ENCODE results near the gene CLCA2. TPM values are rescaled to one million over a fixed set of nuclear protein-coding genes. Genes with fewer than 3 reads are reported as not detected.

Gene CLCA2
- total and polyA plus RNA-seq, 4 experiments from 2014 or later, result not detected

DNA sequence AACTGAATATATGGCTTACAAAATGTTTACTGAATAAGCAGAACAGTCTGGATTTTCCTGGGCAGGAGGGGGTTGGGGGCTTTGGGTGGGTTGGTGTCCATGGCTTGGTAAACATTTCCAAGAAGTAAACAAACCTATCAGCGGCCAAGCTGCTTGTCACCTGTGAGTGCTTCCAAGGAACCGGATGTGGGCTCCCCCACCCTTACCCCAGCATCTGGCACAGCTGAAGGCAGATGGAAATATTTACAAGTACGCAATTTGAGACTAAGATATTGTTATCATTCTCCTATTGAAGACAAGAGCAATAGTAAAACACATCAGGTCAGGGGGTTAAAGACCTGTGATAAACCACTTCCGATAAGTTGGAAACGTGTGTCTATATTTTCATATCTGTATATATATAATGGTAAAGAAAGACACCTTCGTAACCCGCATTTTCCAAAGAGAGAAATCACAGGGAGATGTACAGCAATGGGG, 44.6 kb downstream of the CLCA2 start, which contains the start of gene CLCA1:
TSS of gene CLCA1 (plus strand) at position 427 of the 477 bp plus-strand sequence. CDS start at position 472, 45 bp downstream.
- Histone ChIP-seq H3K27ac (ENCODE audit: low read depth, low read length) (no peak within 1 kb of the TSS), H3K4me1 (ENCODE audit: insufficient read depth, low read length) (no peaks in the 10 kb centered on the region), H3K4me3 (ENCODE audit: low read length in 2 of 2) (no peak within 1 kb of the TSS), H3K27me3 (ENCODE audit: insufficient read depth, low read length) (peaks cover 3% of the 10 kb centered on the region), H3K9me3 (ENCODE audit: control insufficient read depth in 1 of 2, low read length in 2 of 2) (no peaks in the 10 kb centered on the region), H3K36me3 (ENCODE audit: insufficient read depth, low read length) (no peaks in the 10 kb centered on the region)
- Mint-ChIP-seq H3K9me3 (no peaks in the 10 kb centered on the region), H3K4me1 (peaks cover 0 to 3% (median 0%) of the 10 kb centered on the region in 4 donors), H3K27me3 (peaks cover 6 to 7% of the 10 kb centered on the region in 2 donors), H3K36me3 (no peaks in the 10 kb centered on the region), H3K4me3 (no peak within 1 kb of the TSS), H3K27ac (no peak within 1 kb of the TSS)
- DNase-seq, result no peak
- intact Hi-C loops (cut with micrococcal nuclease), result no loop called here
- ChIA-PET CTCF (ENCODE audit: partially characterized antibody) (interaction anchor here (0.6 to 1.8 kb wide), 2 partner anchors 16 to 31 kb away, joined by 3 to 5 read pairs; no protein-coding TSS in a partner anchor), POLR2A (ENCODE audit: partially characterized antibody) (no interaction called here)

DNA sequence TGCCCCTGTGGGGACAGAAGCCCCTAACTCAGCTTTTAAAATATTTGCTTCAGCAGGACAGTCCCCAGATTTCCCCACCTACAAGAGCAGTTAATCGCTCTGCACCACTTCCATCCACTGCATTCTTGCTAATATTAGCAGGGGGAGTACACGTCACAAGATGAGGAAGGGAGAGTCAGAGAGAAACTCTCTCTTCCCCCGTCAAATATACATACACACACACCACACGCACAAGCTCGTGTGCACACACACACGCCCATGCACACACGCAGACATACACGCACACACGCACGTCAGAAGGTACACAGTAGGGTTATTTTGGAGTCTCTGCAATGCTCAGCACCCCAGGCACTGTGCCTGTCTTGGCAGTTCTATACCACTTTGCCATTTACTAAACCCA, 46.9 kb downstream of the CLCA2 start:
- intact Hi-C loops (cut with micrococcal nuclease), result loop anchor here (5.0 to 10.0 kb wide), 3 partner anchors 54 to 614 kb away; no protein-coding TSS in a partner anchor
- H3K9me3 Mint-ChIP-seq, result no peaks in the 10 kb centered on the region
- no peak overlapping the region for H3K27ac Mint-ChIP-seq
- no peak overlapping the region for H3K4me3 Mint-ChIP-seq
- peaks cover 3% of the 10 kb centered on the region for H3K27me3 ChIP-seq (ENCODE audit: insufficient read depth, low read length)
- H3K36me3 ChIP-seq (ENCODE audit: insufficient read depth, low read length), result no peaks in the 10 kb centered on the region
- no peaks in the 10 kb centered on the region for H3K4me1 ChIP-seq (ENCODE audit: insufficient read depth, low read length)
- no peaks in the 10 kb centered on the region for H3K36me3 Mint-ChIP-seq
- no peak overlapping the region for H3K27ac ChIP-seq (ENCODE audit: low read depth, low read length)
- H3K27me3 Mint-ChIP-seq, result peaks cover 6 to 7% of the 10 kb centered on the region in 2 donors
- H3K9me3 ChIP-seq (ENCODE audit: control insufficient read depth in 1 of 2, low read length in 2 of 2), result no peaks in the 10 kb centered on the region
- no peak overlapping the region for H3K4me3 ChIP-seq (ENCODE audit: low read length in 2 of 2)
- CTCF ChIA-PET (ENCODE audit: partially characterized antibody), result interaction anchor here (1.3 to 2.1 kb wide), 2 partner anchors 9 to 34 kb away, joined by 3 to 5 read pairs; no protein-coding TSS in a partner anchor
- POLR2A ChIA-PET (ENCODE audit: partially characterized antibody), result no interaction called here
- DNase-seq, result no peak
- peaks cover 0 to 3% (median 0%) of the 10 kb centered on the region in 4 donors for H3K4me1 Mint-ChIP-seq

DNA sequence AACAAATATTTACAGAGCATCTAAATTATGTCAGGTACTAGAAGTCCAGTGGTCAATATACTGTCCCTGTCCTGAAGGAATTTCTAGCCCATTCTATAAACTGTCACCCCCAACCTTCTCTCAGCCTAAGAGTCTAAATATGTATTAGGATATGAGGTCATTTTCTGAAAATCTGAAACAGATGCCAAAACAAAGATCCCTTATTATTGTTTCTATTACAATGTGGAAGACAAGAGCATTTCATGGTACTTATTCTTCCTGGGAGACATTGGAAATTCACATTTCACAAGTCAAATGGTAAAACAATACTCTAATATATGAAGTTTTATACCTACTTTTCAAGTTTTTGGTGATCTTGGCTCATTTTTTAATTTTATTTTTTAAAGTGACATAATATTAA, 47.3 kb downstream of the CLCA2 start:
- CTCF ChIA-PET (ENCODE audit: partially characterized antibody), result interaction anchor here (1.1 to 2.9 kb wide), 5 partner anchors 28 to 91 kb away, joined by 3 to 16 read pairs (median 3); no protein-coding TSS in a partner anchor
- H3K36me3 Mint-ChIP-seq, result no peaks in the 10 kb centered on the region
- H3K4me3 ChIP-seq (ENCODE audit: low read length in 2 of 2), result no peak overlapping the region
- H3K4me3 Mint-ChIP-seq, result no peak overlapping the region
- POLR2A ChIA-PET (ENCODE audit: partially characterized antibody), result no interaction called here
- H3K4me1 Mint-ChIP-seq, result peaks cover 0 to 3% (median 0%) of the 10 kb centered on the region in 4 donors
- no peak for DNase-seq
- H3K9me3 Mint-ChIP-seq, result no peaks in the 10 kb centered on the region
- H3K4me1 ChIP-seq (ENCODE audit: insufficient read depth, low read length), result no peaks in the 10 kb centered on the region
- no peak overlapping the region for H3K27ac ChIP-seq (ENCODE audit: low read depth, low read length)
- peaks cover 6 to 7% of the 10 kb centered on the region in 2 donors for H3K27me3 Mint-ChIP-seq
- H3K9me3 ChIP-seq (ENCODE audit: control insufficient read depth in 1 of 2, low read length in 2 of 2), result no peaks in the 10 kb centered on the region
- peaks cover 3% of the 10 kb centered on the region for H3K27me3 ChIP-seq (ENCODE audit: insufficient read depth, low read length)
- intact Hi-C loops (cut with micrococcal nuclease), result loop anchor here (5.0 to 10.0 kb wide), 3 partner anchors 54 to 614 kb away; no protein-coding TSS in a partner anchor
- H3K36me3 ChIP-seq (ENCODE audit: insufficient read depth, low read length), result no peaks in the 10 kb centered on the region
- H3K27ac Mint-ChIP-seq, result no peak overlapping the region

DNA sequence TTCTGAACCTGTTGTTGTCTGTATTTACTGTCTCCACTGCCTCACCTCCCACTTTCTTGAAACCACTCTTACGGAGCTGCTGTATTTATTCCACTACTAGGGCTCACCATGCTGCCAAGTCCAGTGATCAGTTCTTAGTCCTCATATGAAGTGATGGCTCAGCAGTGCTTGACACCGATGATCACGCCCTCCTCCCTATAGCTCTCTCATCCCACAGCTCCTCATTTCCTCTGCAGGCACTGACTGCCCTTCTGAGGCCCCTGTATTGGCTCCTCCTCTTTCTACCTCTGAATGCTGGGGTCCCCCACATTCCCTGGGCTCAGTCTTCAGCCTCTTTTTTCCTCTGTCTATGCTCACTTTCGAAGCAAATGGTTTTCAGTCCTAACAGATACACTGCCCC, 48.2 kb downstream of the CLCA2 start:
- H3K27me3 ChIP-seq (ENCODE audit: insufficient read depth, low read length), result peaks cover 3% of the 10 kb centered on the region
- Mint-ChIP-seq H3K9me3 (no peaks in the 10 kb centered on the region), H3K4me1 (peaks cover 0 to 3% (median 0%) of the 10 kb centered on the region in 4 donors), H3K36me3 (no peaks in the 10 kb centered on the region), H3K27me3 (peaks cover 6 to 7% of the 10 kb centered on the region in 2 donors), H3K27ac (peak overlapping the region in 1 of 7 donors; percentile 85), H3K4me3 (no peak overlapping the region)
- DNase-seq, result no peak
- intact Hi-C loops (cut with micrococcal nuclease), result loop anchor here (5.0 to 10.0 kb wide), 3 partner anchors 55 to 613 kb away; no protein-coding TSS in a partner anchor
- ChIA-PET CTCF (ENCODE audit: partially characterized antibody) (interaction anchor here (0.8 to 2.9 kb wide), 8 partner anchors 8 to 273 kb away, joined by 3 to 16 read pairs (median 3); no protein-coding TSS in a partner anchor), POLR2A (ENCODE audit: partially characterized antibody) (interaction anchor here (0.6 kb wide), 1 partner anchor 231 kb away, joined by 3 read pairs; the partner anchor contains the start of gene SH3GLB1)
- no peak overlapping the region for H3K27ac ChIP-seq (ENCODE audit: low read depth, low read length)
- no peaks in the 10 kb centered on the region for H3K36me3 ChIP-seq (ENCODE audit: insufficient read depth, low read length)
- no peak overlapping the region for H3K4me3 ChIP-seq (ENCODE audit: low read length in 2 of 2)
- H3K4me1 ChIP-seq (ENCODE audit: insufficient read depth, low read length), result no peaks in the 10 kb centered on the region
- no peaks in the 10 kb centered on the region for H3K9me3 ChIP-seq (ENCODE audit: control insufficient read depth in 1 of 2, low read length in 2 of 2)

DNA sequence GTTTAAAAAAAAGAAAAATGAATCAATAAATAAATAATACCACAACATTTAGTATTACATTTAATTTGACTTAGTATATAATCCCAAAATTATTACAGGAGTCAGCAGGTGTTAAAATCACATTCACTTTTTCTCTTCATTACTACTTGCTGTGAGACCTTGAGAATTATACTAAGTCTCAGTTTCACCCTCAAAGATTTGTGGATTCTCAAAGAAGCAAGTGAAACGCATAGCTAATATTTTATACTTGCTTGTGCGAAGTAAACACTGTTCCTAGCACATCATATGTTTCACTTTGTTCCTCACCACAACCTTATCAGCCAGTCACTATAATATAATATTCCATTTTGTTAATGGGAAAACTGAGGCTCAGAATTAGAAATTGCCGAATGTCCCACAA, 48.8 kb downstream of the CLCA2 start:
- Mint-ChIP-seq H3K36me3 (no peaks in the 10 kb centered on the region), H3K27ac (no peak overlapping the region), H3K4me3 (no peak overlapping the region), H3K27me3 (peaks cover 7% of the 10 kb centered on the region in 2 donors), H3K4me1 (peaks cover 0 to 3% (median 0%) of the 10 kb centered on the region in 4 donors), H3K9me3 (no peaks in the 10 kb centered on the region)
- peaks cover 3% of the 10 kb centered on the region for H3K27me3 ChIP-seq (ENCODE audit: insufficient read depth, low read length)
- no peaks in the 10 kb centered on the region for H3K9me3 ChIP-seq (ENCODE audit: control insufficient read depth in 1 of 2, low read length in 2 of 2)
- no peaks in the 10 kb centered on the region for H3K4me1 ChIP-seq (ENCODE audit: insufficient read depth, low read length)
- ChIA-PET CTCF (ENCODE audit: partially characterized antibody) (interaction anchor here (1.0 to 2.9 kb wide), 15 partner anchors 11 to 272 kb away, joined by 3 to 26 read pairs (median 4); no protein-coding TSS in a partner anchor), POLR2A (ENCODE audit: partially characterized antibody) (interaction anchor here (0.6 kb wide), 1 partner anchor 231 kb away, joined by 3 read pairs; the partner anchor contains the start of gene SH3GLB1)
- no peak overlapping the region for H3K4me3 ChIP-seq (ENCODE audit: low read length in 2 of 2)
- intact Hi-C loops (cut with micrococcal nuclease), result loop anchor here (5.0 to 10.0 kb wide), 3 partner anchors 55 to 612 kb away; no protein-coding TSS in a partner anchor
- DNase-seq, result no peak
- no peaks in the 10 kb centered on the region for H3K36me3 ChIP-seq (ENCODE audit: insufficient read depth, low read length)
- H3K27ac ChIP-seq (ENCODE audit: low read depth, low read length), result no peak overlapping the region

DNA sequence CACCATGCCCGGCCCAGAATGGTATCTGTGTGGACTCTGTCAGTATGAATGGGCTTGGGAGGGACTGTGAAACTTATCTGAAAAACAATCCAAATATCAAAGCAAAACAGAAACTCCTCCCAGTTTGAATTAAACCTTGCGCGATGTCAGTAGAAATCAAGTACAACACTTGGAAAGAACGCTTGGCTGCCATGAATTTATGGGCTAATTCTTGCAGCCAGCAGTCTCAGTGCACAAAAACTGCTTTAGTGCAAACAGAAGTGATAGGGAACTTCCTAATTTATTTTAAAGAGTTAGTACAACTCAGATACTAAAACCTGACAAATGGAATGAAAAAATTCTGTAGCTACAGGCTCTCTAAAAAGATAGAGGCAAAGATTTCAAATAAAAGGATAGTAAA, 53.3 kb downstream of the CLCA2 start:
- Mint-ChIP-seq H3K36me3 (no peaks in the 10 kb centered on the region), H3K9me3 (no peaks in the 10 kb centered on the region), H3K4me1 (no peaks in the 10 kb centered on the region), H3K4me3 (no peak overlapping the region), H3K27me3 (peaks cover 2 to 4% of the 10 kb centered on the region in 2 donors), H3K27ac (no peak overlapping the region)
- Histone ChIP-seq H3K4me3 (ENCODE audit: low read length in 2 of 2) (no peak overlapping the region), H3K27ac (ENCODE audit: low read depth, low read length) (no peak overlapping the region), H3K27me3 (ENCODE audit: insufficient read depth, low read length) (no peaks in the 10 kb centered on the region), H3K4me1 (ENCODE audit: insufficient read depth, low read length) (no peaks in the 10 kb centered on the region), H3K36me3 (ENCODE audit: insufficient read depth, low read length) (no peaks in the 10 kb centered on the region), H3K9me3 (ENCODE audit: control insufficient read depth in 1 of 2, low read length in 2 of 2) (no peaks in the 10 kb centered on the region)
- POLR2A ChIA-PET (ENCODE audit: partially characterized antibody), result no interaction called here
- no peak for DNase-seq
- CTCF ChIA-PET (ENCODE audit: partially characterized antibody), result interaction anchor here (1.8 to 2.0 kb wide), 2 partner anchors 16 to 27 kb away, joined by 4 to 5 read pairs; no protein-coding TSS in a partner anchor
- intact Hi-C loops (cut with micrococcal nuclease), result loop anchor here (10.0 kb wide), 2 partner anchors 208 to 608 kb away; no protein-coding TSS in a partner anchor

DNA sequence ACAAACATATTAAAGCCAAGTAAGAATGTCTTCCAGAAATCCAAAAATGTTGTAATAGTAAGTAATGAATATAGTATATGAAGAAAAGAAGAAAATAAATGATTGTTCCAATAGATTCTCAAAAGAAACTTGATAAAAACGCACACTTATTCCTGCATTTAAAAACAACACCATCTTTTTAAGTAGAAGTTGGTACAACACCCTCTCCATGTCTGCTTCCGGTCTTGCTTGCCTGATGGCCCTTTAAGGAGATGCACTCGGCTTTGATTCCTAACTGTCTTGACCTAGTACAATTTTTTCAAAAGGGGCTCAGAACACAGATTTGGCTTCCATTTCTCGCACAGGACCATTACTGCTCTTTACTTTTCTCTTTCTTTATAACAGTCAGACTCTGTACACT, 53.7 kb downstream of the CLCA2 start:
- no peaks in the 10 kb centered on the region for H3K9me3 ChIP-seq (ENCODE audit: control insufficient read depth in 1 of 2, low read length in 2 of 2)
- no peaks in the 10 kb centered on the region for H3K36me3 Mint-ChIP-seq
- H3K4me1 Mint-ChIP-seq, result no peaks in the 10 kb centered on the region
- intact Hi-C loops (cut with micrococcal nuclease), result loop anchor here (10.0 kb wide), 2 partner anchors 207 to 607 kb away; no protein-coding TSS in a partner anchor
- POLR2A ChIA-PET (ENCODE audit: partially characterized antibody), result no interaction called here
- H3K4me3 ChIP-seq (ENCODE audit: low read length in 2 of 2), result no peak overlapping the region
- H3K36me3 ChIP-seq (ENCODE audit: insufficient read depth, low read length), result no peaks in the 10 kb centered on the region
- no peaks in the 10 kb centered on the region for H3K4me1 ChIP-seq (ENCODE audit: insufficient read depth, low read length)
- H3K9me3 Mint-ChIP-seq, result no peaks in the 10 kb centered on the region
- H3K4me3 Mint-ChIP-seq, result no peak overlapping the region
- DNase-seq, result no peak
- H3K27me3 ChIP-seq (ENCODE audit: insufficient read depth, low read length), result no peaks in the 10 kb centered on the region
- CTCF ChIA-PET (ENCODE audit: partially characterized antibody), result interaction anchor here (1.8 to 2.0 kb wide), 2 partner anchors 16 to 27 kb away, joined by 4 to 5 read pairs; no protein-coding TSS in a partner anchor
- peaks cover 0 to 2% of the 10 kb centered on the region in 2 donors for H3K27me3 Mint-ChIP-seq
- H3K27ac ChIP-seq (ENCODE audit: low read depth, low read length), result no peak overlapping the region
- H3K27ac Mint-ChIP-seq, result peak overlapping the region in 1 of 7 donors; percentile 53

All from CD4-positive, alpha-beta memory T cell (primary cell).